Measurements from ENCODE around the gene GYPB. TPM values are rescaled to one million over a fixed set of nuclear protein-coding genes. Genes with fewer than 3 reads are reported as not detected.
"Not testable (repeated sequence)": the region's sequence is repeated elsewhere in the genome, so short reads cannot be mapped to it uniquely, and the experiment has no call there.

The GYPB gene
- polyA plus RNA-seq (2013) = not detected in 2 replicates

DNA sequence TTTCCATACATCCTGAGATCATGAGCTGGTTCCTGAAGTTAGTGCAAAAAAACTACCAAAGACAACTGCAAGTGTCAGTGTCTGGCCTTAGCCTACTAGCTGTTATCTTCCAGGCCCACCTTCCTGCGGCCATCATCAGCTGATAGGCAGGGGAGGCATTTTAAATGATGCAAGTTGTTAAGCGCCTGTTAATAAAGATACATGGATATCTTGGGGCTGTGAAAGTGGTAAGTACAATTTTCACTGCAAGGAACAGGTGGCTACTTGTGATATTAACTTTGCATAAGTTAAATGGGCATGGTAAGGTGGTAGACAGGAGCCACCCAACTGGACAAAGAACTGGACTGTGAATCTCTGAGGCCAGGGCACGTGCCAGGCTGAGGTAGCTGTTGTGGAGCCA lies at the start of gene GYPB:
Gene GYPB, minus strand, starts transcription at position 104 of the 400 bp plus-strand sequence. Its CDS starts 93 bp downstream, at position 11.
- H4K8ac ChIP-seq (ENCODE audit: low read depth, low read length); H3K27me3 ChIP-seq (ENCODE audit: insufficient read depth, low read length); H3K18ac ChIP-seq (ENCODE audit: low read length); H3K14ac ChIP-seq (ENCODE audit: low read length); H2BK12ac ChIP-seq (ENCODE audit: low read length); H3K27ac ChIP-seq (ENCODE audit: low read depth, low read length); H3K36me3 ChIP-seq (ENCODE audit: control insufficient read depth in 1 of 2, insufficient read depth in 2 of 2, low read length in 2 of 2); H3K23ac ChIP-seq (ENCODE audit: low read length); H4K12ac ChIP-seq (ENCODE audit: low read depth, low read length); H3K4me2 ChIP-seq (ENCODE audit: low read length); H2BK5ac ChIP-seq (ENCODE audit: low read depth, low read length, poor library complexity); H3K4me1 ChIP-seq (ENCODE audit: control insufficient read depth in 1 of 2, insufficient read depth in 2 of 2, low read length in 2 of 2); H3K4ac ChIP-seq (ENCODE audit: low read depth, low read length); H2AK5ac ChIP-seq (ENCODE audit: low read length); DNase-seq; H4K91ac ChIP-seq (ENCODE audit: low read depth, low read length); H3K4me3 ChIP-seq (ENCODE audit: low read depth, low read length); H3K9ac ChIP-seq (ENCODE audit: low read length); H3K9me3 ChIP-seq (ENCODE audit: insufficient read depth, low read depth, low read length); H2AFZ ChIP-seq (ENCODE audit: insufficient read depth, low read length, poor library complexity); H3K79me2 ChIP-seq (ENCODE audit: control insufficient read depth, insufficient read depth, low read length, poor library complexity); H2BK120ac ChIP-seq (ENCODE audit: insufficient read depth, low read length, poor library complexity); H3K79me1 ChIP-seq (ENCODE audit: low read length): not testable (repeated sequence)
- WGBS (ENCODE audit: extremely low coverage, insufficient coverage, insufficient read length) = no CpG with 5 or more reads among the region's 3 CpGs

DNA sequence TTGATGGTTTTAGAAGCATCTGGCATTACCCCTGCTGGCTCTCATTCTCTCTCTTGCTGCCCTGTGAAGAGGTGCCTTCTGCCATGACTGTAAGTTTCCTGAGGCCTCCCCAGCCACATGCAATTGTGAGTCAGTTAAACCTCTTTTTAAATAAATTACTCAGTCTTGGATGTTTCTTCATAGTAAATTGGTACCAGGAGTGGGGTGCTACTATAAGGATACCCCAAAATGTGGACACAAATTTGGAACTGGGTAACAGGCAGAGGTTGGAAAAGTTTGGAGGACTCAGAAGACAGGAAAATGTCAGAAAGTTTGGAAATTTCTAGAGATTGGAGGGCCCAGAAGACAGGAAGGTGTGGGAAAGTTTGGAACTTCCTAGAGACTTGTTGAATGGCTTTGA lies 42.4 kb upstream of the GYPB start:
- not testable (repeated sequence) for H3K4ac ChIP-seq (ENCODE audit: low read depth, low read length); H3K4me1 ChIP-seq (ENCODE audit: control insufficient read depth in 1 of 2, insufficient read depth in 2 of 2, low read length in 2 of 2); H3K4me3 ChIP-seq (ENCODE audit: low read depth, low read length); H3K79me2 ChIP-seq (ENCODE audit: control insufficient read depth, insufficient read depth, low read length, poor library complexity); H2BK12ac ChIP-seq (ENCODE audit: low read length); H3K18ac ChIP-seq (ENCODE audit: low read length); H3K27ac ChIP-seq (ENCODE audit: low read depth, low read length); H2BK120ac ChIP-seq (ENCODE audit: insufficient read depth, low read length, poor library complexity); H3K36me3 ChIP-seq (ENCODE audit: control insufficient read depth in 1 of 2, insufficient read depth in 2 of 2, low read length in 2 of 2); H3K9ac ChIP-seq (ENCODE audit: low read length); H3K27me3 ChIP-seq (ENCODE audit: insufficient read depth, low read length); H3K9me3 ChIP-seq (ENCODE audit: insufficient read depth, low read depth, low read length); DNase-seq; H4K8ac ChIP-seq (ENCODE audit: low read depth, low read length); H3K79me1 ChIP-seq (ENCODE audit: low read length); H3K14ac ChIP-seq (ENCODE audit: low read length); H4K12ac ChIP-seq (ENCODE audit: low read depth, low read length); H2AK5ac ChIP-seq (ENCODE audit: low read length); H3K4me2 ChIP-seq (ENCODE audit: low read length); H2AFZ ChIP-seq (ENCODE audit: insufficient read depth, low read length, poor library complexity); H4K91ac ChIP-seq (ENCODE audit: low read depth, low read length); H3K23ac ChIP-seq (ENCODE audit: low read length); H2BK5ac ChIP-seq (ENCODE audit: low read depth, low read length, poor library complexity)

DNA sequence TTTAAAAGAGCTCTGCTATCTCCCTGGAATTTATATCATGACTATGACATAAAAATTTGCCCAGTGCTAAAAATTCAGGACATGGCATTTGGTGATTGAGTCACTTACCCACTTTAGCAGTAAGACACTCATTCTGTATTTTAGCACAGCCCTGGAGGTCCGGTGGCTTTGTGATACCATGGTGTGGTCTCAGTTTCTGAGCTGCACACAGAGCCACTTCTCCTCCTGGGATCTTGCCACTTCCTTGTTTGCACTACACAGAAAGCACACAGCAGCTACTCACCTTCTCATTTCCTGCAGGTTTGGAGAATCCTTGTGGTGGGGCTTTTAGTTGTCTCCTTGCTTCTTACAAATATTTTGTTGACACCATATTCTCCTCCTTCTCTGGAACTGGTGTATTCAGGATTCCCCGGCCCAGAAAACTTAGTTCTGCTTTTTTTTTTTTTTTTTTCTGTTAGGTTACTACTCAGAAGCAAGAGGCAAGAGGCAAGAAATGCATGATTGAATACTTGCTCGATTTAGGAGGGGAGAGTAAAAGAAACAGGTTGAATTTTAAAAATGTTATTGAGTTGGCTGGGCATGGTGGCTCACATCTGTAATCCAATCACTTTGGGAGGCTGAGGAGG lies 41.2 kb upstream of the GYPB start:
- H3K4ac ChIP-seq (ENCODE audit: low read depth, low read length) = not testable (repeated sequence)

DNA sequence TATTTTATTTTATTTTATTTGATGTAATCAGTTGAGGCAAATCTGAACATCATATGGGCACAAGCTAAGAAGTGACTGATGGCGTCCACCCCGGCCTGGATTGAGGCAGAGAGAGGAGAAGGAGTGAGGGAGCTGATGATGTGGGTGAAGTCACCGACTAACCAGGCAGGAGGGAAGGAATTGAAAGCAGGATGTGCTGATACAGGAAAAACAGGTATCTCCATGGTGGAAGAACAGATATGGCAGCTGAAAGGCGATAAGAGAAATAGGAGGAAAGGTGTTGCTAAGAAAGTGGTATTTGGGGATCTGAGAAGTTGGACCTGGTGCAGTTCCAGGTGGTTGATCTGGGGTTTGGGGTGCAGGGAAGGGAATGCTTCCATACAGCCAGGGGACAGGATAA lies 37.6 kb upstream of the GYPB start:
- no CpG with 5 or more reads among the region's 4 CpGs for WGBS (ENCODE audit: extremely low coverage, insufficient coverage, insufficient read length)
- no peaks in the 10 kb centered on the region for H3K79me2 ChIP-seq (ENCODE audit: control insufficient read depth, insufficient read depth, low read length, poor library complexity)

More for the DNA sequence above, 41.2 kb upstream of the GYPB start:
- H2AFZ ChIP-seq (ENCODE audit: insufficient read depth, low read length, poor library complexity); H3K79me1 ChIP-seq (ENCODE audit: low read length); DNase-seq; H2BK120ac ChIP-seq (ENCODE audit: insufficient read depth, low read length, poor library complexity); H2BK5ac ChIP-seq (ENCODE audit: low read depth, low read length, poor library complexity); H4K12ac ChIP-seq (ENCODE audit: low read depth, low read length); H3K23ac ChIP-seq (ENCODE audit: low read length); H3K9me3 ChIP-seq (ENCODE audit: insufficient read depth, low read depth, low read length); H3K36me3 ChIP-seq (ENCODE audit: control insufficient read depth in 1 of 2, insufficient read depth in 2 of 2, low read length in 2 of 2); H3K14ac ChIP-seq (ENCODE audit: low read length); H3K18ac ChIP-seq (ENCODE audit: low read length); H2AK5ac ChIP-seq (ENCODE audit: low read length); H3K79me2 ChIP-seq (ENCODE audit: control insufficient read depth, insufficient read depth, low read length, poor library complexity); H4K8ac ChIP-seq (ENCODE audit: low read depth, low read length); H2BK12ac ChIP-seq (ENCODE audit: low read length); H3K27me3 ChIP-seq (ENCODE audit: insufficient read depth, low read length); H3K4me3 ChIP-seq (ENCODE audit: low read depth, low read length); H3K27ac ChIP-seq (ENCODE audit: low read depth, low read length); H3K9ac ChIP-seq (ENCODE audit: low read length); H4K91ac ChIP-seq (ENCODE audit: low read depth, low read length); H3K4me1 ChIP-seq (ENCODE audit: control insufficient read depth in 1 of 2, insufficient read depth in 2 of 2, low read length in 2 of 2); H3K4me2 ChIP-seq (ENCODE audit: low read length): not testable (repeated sequence)
- WGBS (ENCODE audit: extremely low coverage, insufficient coverage, insufficient read length) = no CpG with 5 or more reads among the region's 3 CpGs

More for the DNA sequence above, 37.6 kb upstream of the GYPB start:
- no peaks in the 10 kb centered on the region for H3K79me1 ChIP-seq (ENCODE audit: low read length)
- H4K91ac ChIP-seq (ENCODE audit: low read depth, low read length) = peak overlapping the region; percentile 43
- H4K12ac ChIP-seq (ENCODE audit: low read depth, low read length) = no peak overlapping the region
- no peak overlapping the region for H3K18ac ChIP-seq (ENCODE audit: low read length)
- H3K14ac ChIP-seq (ENCODE audit: low read length) = no peak overlapping the region
- no peak overlapping the region for H4K8ac ChIP-seq (ENCODE audit: low read depth, low read length)
- no peak overlapping the region for H3K4me3 ChIP-seq (ENCODE audit: low read depth, low read length)
- H2AFZ ChIP-seq (ENCODE audit: insufficient read depth, low read length, poor library complexity) = no peak overlapping the region
- H3K27me3 ChIP-seq (ENCODE audit: insufficient read depth, low read length) = no peaks in the 10 kb centered on the region
- no peak overlapping the region for H3K27ac ChIP-seq (ENCODE audit: low read depth, low read length)
- no peak overlapping the region for H3K4me2 ChIP-seq (ENCODE audit: low read length)
- peak overlapping the region; percentile 26 for H2BK12ac ChIP-seq (ENCODE audit: low read length)
- no peaks in the 10 kb centered on the region for H3K36me3 ChIP-seq (ENCODE audit: control insufficient read depth in 1 of 2, insufficient read depth in 2 of 2, low read length in 2 of 2)
- H2BK5ac ChIP-seq (ENCODE audit: low read depth, low read length, poor library complexity) = no peak overlapping the region
- no peak overlapping the region for H2AK5ac ChIP-seq (ENCODE audit: low read length)
- peak in 1 of 2 donors; percentile 37 for DNase-seq
- H3K4ac ChIP-seq (ENCODE audit: low read depth, low read length) = no peak overlapping the region
- H3K9me3 ChIP-seq (ENCODE audit: insufficient read depth, low read depth, low read length) = no peaks in the 10 kb centered on the region
- H3K23ac ChIP-seq (ENCODE audit: low read length) = no peak overlapping the region
- H2BK120ac ChIP-seq (ENCODE audit: insufficient read depth, low read length, poor library complexity) = no peak overlapping the region
- peaks cover 2 to 3% of the 10 kb centered on the region in 2 experiments for H3K4me1 ChIP-seq (ENCODE audit: control insufficient read depth in 1 of 2, insufficient read depth in 2 of 2, low read length in 2 of 2)
- no peak overlapping the region for H3K9ac ChIP-seq (ENCODE audit: low read length)
